Measurements from ENCODE around the gene DDX27. TPM values are rescaled to one million over a fixed set of nuclear protein-coding genes. Genes with fewer than 3 reads are reported as not detected.

The DDX27 gene
- total and polyA plus RNA-seq, 2 of the 8 experiments (the other 6 are each of a cell fraction or from before 2014, with no cell fraction given): 42.7 to 51.0 TPM

GRCh38 chr20:49230561-49231133, 11.4 kb downstream of the DDX27 start:
- Histone ChIP-seq H2BK15ac (ENCODE audit: low read length) (no peak overlapping the region), H3K9me3 (ENCODE audit: insufficient read depth in 2 of 2, low read depth in 1 of 2, low read length in 1 of 2) (no peaks in the 10 kb centered on the region), H2BK5ac (ENCODE audit: low read depth, low read length) (no peak overlapping the region), H3K4me3 (ENCODE audit: extremely low read depth in 1 of 4, insufficient read depth in 2 of 4, low read depth in 3 of 4, low read length in 4 of 4) (no peak overlapping the region), H2AFZ (ENCODE audit: low read length) (no peak overlapping the region), H2BK120ac (replicated peaks; ENCODE audit: low read depth, low read length) (no peak overlapping the region), H2AK5ac (ENCODE audit: low read depth, low read length) (no peak overlapping the region), H3K79me2 (ENCODE audit: control insufficient read depth in 1 of 2, insufficient read depth in 2 of 2, low read length in 2 of 2) (no peaks in the 10 kb centered on the region), H3K27me3 (replicated peaks in 1 of 4; ENCODE audit: control insufficient read depth in 3 of 4, extremely low read depth in 1 of 4, insufficient read depth in 3 of 4, low read length in 3 of 4) (no peaks in the 10 kb centered on the region), H3K4me1 (replicated peaks in 1 of 4; ENCODE audit: control insufficient read depth in 3 of 4, insufficient read depth in 4 of 4, low read length in 3 of 4) (no peaks in the 10 kb centered on the region), H3K79me1 (ENCODE audit: low read depth, low read length) (no peaks in the 10 kb centered on the region; the same call in 1 of the 2 replicates), H2BK12ac (ENCODE audit: low read depth, low read length) (no peak overlapping the region), H3K9ac (replicated peaks in 1 of 4; ENCODE audit: extremely low read depth in 1 of 4, low read depth in 3 of 4, low read length in 3 of 4) (no peak overlapping the region), H3K23me2 (ENCODE audit: low read depth, low read length) (no peaks in the 10 kb centered on the region), H3K36me3 (ENCODE audit: control insufficient read depth in 2 of 4, insufficient read depth in 4 of 4, low read length in 3 of 4) (peaks cover 39 to 72% (median 59%) of the 10 kb centered on the region in 4 experiments), H3K18ac (ENCODE audit: extremely low read depth, low read length) (no peak overlapping the region), H4K91ac (replicated peaks; ENCODE audit: insufficient read length, low read length) (no peak overlapping the region), H3K14ac (ENCODE audit: insufficient read length) (no peak overlapping the region), H3K27ac (ENCODE audit: low read depth, low read length) (no peak overlapping the region), H4K8ac (ENCODE audit: extremely low read depth, insufficient read depth, low read length) (no peak overlapping the region), H2BK20ac (ENCODE audit: low read length) (no peak overlapping the region), H4K5ac (ENCODE audit: insufficient read length, low read depth, low read length) (no peak overlapping the region), H4K20me1 (replicated peaks in 1 of 2; ENCODE audit: control insufficient read depth in 1 of 2, insufficient read depth in 2 of 2, low read length in 2 of 2) (peaks cover 0 to 1% of the 10 kb centered on the region in 2 experiments), H3K4me2 (ENCODE audit: insufficient read depth in 1 of 2, low read depth in 2 of 2, low read length in 2 of 2) (no peak overlapping the region), H3K4ac (replicated peaks; ENCODE audit: insufficient read length, low read depth, low read length) (no peak overlapping the region), H3K23ac (ENCODE audit: insufficient read length) (no peak overlapping the region), H3K56ac (replicated peaks; ENCODE audit: insufficient read length, low read depth, low read length) (no peak overlapping the region)
- ChIA-PET CTCF (ENCODE audit: partially characterized antibody) (interaction anchor here (1.1 to 5.1 kb wide), 3 partner anchors 15 to 98 kb away, joined by 3 to 23 read pairs (median 4); no protein-coding TSS in a partner anchor), POLR2A (ENCODE audit: partially characterized antibody) (interaction anchor here (1.1 to 2.2 kb wide), 4 partner anchors 11 to 77 kb away, joined by 3 to 7 read pairs (median 4); partner anchors contain the start of gene DDX27)
- DNase-seq (ENCODE audit: low read depth in 1 of 2, low spot score in 2 of 2) (no peak), FAIRE-seq (no peak)
- 97% methylated on average over 7 of the region's 8 CpGs; no CpG with 5 or more reads in 1 of the 2 experiments for WGBS, 2 experiments (ENCODE audit: extremely low coverage in 1 of 2, insufficient coverage in 1 of 2, insufficient read length in 1 of 2, insufficient replicate concordance in 2 of 2, low coverage in 1 of 2, low lambda C conversion rate in 2 of 2, missing lambda C conversion rate in 1 of 2)
- no peak for TF ChIP-seq TCF12 (IDR thresholded peaks at IDR 0.05; ENCODE audit: low read depth, low read length)
- TF ChIP-seq BRCA1 (IDR thresholded peaks at IDR 0.05; ENCODE audit: low read depth, low read length): no peak
- TF ChIP-seq NRF1 (IDR thresholded peaks at IDR 0.05; ENCODE audit: low read depth, low read length): no peak
- TF ChIP-seq SP4 (IDR thresholded peaks at IDR 0.05; ENCODE audit: low read length): no peak
- TF ChIP-seq JUN (IDR thresholded peaks at IDR 0.05; ENCODE audit: low read depth, low read length): no peak
- TF ChIP-seq, protein P1, sequence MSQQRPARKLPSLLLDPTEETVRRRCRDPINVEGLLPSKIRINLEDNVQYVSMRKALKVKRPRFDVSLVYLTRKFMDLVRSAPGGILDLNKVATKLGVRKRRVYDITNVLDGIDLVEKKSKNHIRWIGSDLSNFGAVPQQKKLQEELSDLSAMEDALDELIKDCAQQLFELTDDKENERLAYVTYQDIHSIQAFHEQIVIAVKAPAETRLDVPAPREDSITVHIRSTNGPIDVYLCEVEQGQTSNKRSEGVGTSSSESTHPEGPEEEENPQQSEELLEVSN (IDR thresholded peaks at IDR 0.05): no peak
- TF ChIP-seq, protein P2, sequence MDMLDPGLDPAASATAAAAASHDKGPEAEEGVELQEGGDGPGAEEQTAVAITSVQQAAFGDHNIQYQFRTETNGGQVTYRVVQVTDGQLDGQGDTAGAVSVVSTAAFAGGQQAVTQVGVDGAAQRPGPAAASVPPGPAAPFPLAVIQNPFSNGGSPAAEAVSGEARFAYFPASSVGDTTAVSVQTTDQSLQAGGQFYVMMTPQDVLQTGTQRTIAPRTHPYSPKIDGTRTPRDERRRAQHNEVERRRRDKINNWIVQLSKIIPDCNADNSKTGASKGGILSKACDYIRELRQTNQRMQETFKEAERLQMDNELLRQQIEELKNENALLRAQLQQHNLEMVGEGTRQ (IDR thresholded peaks at IDR 0.05; ENCODE audit: low read length): no peak
- no peak for TF ChIP-seq GABPA (IDR thresholded peaks at IDR 0.05; ENCODE audit: borderline replicate concordance, insufficient read depth, low read length)
- TF ChIP-seq KDM1A (IDR thresholded peaks at IDR 0.05; ENCODE audit: borderline replicate concordance, low read length): no peak
- no peak for TF ChIP-seq TAF7 (optimal IDR thresholded peaks at IDR 0.05; ENCODE audit: borderline replicate concordance, low read depth, low read length)
- no peak for TF ChIP-seq RNF2 (IDR thresholded peaks at IDR 0.05; ENCODE audit: borderline replicate concordance, low read depth, low read length, missing control alignments, poor library complexity, severe bottlenecking)

Data from H1 (cell line).